ENCODE results near the gene TMEM53.

GRCh38 chr1:44662683-44663030, 11.6 kb downstream of the TMEM53 start:
- TF ChIP-seq, protein P1, sequence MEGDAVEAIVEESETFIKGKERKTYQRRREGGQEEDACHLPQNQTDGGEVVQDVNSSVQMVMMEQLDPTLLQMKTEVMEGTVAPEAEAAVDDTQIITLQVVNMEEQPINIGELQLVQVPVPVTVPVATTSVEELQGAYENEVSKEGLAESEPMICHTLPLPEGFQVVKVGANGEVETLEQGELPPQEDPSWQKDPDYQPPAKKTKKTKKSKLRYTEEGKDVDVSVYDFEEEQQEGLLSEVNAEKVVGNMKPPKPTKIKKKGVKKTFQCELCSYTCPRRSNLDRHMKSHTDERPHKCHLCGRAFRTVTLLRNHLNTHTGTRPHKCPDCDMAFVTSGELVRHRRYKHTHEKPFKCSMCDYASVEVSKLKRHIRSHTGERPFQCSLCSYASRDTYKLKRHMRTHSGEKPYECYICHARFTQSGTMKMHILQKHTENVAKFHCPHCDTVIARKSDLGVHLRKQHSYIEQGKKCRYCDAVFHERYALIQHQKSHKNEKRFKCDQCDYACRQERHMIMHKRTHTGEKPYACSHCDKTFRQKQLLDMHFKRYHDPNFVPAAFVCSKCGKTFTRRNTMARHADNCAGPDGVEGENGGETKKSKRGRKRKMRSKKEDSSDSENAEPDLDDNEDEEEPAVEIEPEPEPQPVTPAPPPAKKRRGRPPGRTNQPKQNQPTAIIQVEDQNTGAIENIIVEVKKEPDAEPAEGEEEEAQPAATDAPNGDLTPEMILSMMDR (conservative IDR thresholded peaks at IDR 0.05; ENCODE audit: low read depth, low read length) = no peak
- TF ChIP-seq EZH2 (IDR thresholded peaks at IDR 0.05; ENCODE audit: low read length, unreplicated experiment) = no peak
